Activated T-cell treated with anti-CD3 and anti-CD28 coated beads, Interleukin-2, amount 50 U/mL, for 4 hours (primary cell): ENCODE results near the gene SH3GL1. TPM values are rescaled to one million over a fixed set of nuclear protein-coding genes. Genes with fewer than 3 reads are reported as not detected.
"Not testable (repeated sequence)": the region's sequence is repeated elsewhere in the genome, so short reads cannot be mapped to it uniquely, and the experiment has no call there.

Experiments used
- ATAC-seq, 2 donors: fragments of 200-7000 bp; cut with Tn5 transposase; one replicate each; pipeline ENCODE4 v1.10.0; 2021
- DNase-seq: peaks from one replicate; pipeline ENCODE4 v3.0.0-alpha.2; 2020
- H3K27me3 Mint-ChIP-seq: one replicate; pipeline ENCODE4 v1.8.0; 2021; ENCODE audit warnings: low read depth, mixed read lengths
- H3K36me3 Mint-ChIP-seq: one replicate; pipeline ENCODE4 v1.8.0; 2022; ENCODE audit warnings: mixed read lengths; ENCODE audit not compliant: insufficient read depth
- H3K4me1 Mint-ChIP-seq: one replicate; pipeline ENCODE4 v1.8.0; 2021; ENCODE audit warnings: low read depth, mixed read lengths
- H3K4me3 Mint-ChIP-seq: one replicate; pipeline ENCODE4 v1.8.0; 2021; ENCODE audit warnings: mild to moderate bottlenecking, moderate library complexity, mixed read lengths
- H3K9me3 Mint-ChIP-seq: one replicate; pipeline ENCODE4 v1.8.0; 2021; ENCODE audit warnings: mixed read lengths
- total RNA-seq, 3 donors: library from RNA; stranded (reverse); gene quantifications; one replicate each; pipeline ENCODE4 v1.2.1, GENCODE V29; 2021

SH3GL1 gene
- total RNA-seq, 3 donors from 2014 or later = 50.8 to 52.6 (median 52.2) TPM

DNA sequence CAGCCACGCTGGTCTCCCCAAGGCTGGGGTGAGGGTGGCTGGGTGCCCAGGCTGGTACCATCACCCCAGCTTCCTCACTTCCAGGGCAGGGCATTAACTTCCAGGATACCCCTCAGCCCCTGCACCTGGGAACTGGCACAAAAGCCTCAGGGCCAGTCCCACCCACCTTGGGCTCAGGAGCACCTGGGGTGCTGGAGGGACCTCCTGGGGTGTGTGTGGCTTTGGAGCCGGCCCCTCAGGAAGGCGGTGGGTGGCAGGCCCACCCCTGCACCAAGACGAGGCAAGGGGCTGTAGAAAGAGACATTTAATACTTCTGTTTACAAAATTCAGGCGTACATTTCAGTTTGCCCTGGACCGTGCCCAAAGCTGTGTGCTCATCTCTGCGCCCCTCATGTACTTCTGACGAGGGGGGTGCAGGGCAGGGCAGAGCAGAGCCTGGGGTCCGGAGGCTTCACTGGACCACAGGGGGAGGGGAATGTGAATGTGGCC, 40.2 kb downstream of the SH3GL1 start:
- Mint-ChIP-seq H3K4me1 (no peaks in the 10 kb centered on the region), H3K27me3 (no peaks in the 10 kb centered on the region), H3K4me3 (no peak overlapping the region), H3K36me3 (peaks cover 4% of the 10 kb centered on the region), H3K9me3 (no peaks in the 10 kb centered on the region)
- DNase-seq (no peak), ATAC-seq (no peak)

DNA sequence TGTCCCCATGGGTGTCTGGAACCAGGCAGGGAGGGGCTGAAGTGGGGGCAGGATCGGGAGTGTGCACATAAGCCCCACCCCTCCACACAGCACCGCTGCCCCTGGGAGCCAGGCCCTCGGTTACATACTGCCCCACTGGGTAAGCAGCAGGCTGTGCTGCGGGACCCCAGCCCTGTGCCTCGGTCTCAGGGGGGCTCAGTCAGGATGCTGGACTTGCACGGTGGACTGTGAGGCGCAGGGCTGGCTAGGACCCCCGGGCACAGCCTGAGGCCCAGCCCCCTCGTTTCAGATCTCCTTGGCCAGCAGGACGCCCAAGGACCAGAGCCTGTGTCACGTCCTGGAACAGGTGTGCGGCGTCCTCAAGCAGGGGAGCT, 40.7 kb downstream of the SH3GL1 start:
- H3K27me3 Mint-ChIP-seq = no peaks in the 10 kb centered on the region
- H3K4me3 Mint-ChIP-seq = no peak overlapping the region
- ATAC-seq (no peak), DNase-seq (no peak)
- H3K36me3 Mint-ChIP-seq = peaks cover 4% of the 10 kb centered on the region
- no peaks in the 10 kb centered on the region for H3K9me3 Mint-ChIP-seq
- H3K4me1 Mint-ChIP-seq = no peaks in the 10 kb centered on the region

DNA sequence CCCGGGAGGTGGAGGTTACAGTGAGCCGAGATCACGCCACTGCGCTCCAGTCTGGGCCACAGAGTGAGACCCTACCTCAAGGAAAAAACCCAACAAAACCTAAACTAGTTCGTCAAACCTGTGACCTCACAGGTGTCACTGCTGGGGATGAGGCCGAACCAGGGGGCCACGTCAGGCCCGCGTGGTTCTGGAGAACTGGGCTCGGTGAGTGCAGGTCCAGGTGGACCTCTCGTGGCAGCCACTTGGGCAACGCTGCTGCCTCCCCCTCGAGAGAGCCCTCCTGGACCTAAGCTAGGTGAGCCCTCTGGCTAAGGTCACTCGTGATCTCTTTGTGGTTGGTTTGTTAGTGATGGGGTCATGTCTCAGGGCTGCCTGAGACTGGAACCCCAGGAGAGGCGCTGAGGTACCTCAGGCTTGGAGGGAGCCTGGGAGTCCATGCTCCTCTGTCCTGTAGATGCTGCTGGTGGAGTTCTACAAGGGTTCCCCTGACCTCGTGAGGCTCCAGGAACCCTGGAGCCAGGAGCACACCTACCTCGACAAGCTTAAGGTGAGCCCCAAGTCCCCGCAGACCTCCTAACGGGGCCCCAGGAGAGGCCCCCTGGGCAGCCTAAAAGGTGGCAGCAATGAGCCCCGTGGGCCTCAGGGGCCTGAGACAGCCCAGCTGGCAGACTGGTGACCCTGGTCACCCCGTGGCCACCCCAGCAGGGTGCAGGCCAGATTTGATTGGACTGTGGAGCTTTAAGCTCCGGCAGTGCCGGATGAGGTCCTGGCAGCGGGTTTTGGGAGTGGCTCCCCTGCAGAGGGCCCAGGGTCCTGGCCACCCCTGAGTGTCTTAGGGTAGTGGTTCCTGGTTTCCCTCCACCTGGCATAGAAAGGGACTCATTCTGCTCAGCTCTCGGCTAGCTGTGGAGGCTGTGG, 41.4 kb downstream of the SH3GL1 start:
- no peaks in the 10 kb centered on the region for H3K4me1 Mint-ChIP-seq
- H3K27me3 Mint-ChIP-seq = no peaks in the 10 kb centered on the region
- no peak overlapping the region for H3K4me3 Mint-ChIP-seq
- H3K36me3 Mint-ChIP-seq = peaks cover 4% of the 10 kb centered on the region
- no peaks in the 10 kb centered on the region for H3K9me3 Mint-ChIP-seq
- DNase-seq (no peak), ATAC-seq (no peak)

DNA sequence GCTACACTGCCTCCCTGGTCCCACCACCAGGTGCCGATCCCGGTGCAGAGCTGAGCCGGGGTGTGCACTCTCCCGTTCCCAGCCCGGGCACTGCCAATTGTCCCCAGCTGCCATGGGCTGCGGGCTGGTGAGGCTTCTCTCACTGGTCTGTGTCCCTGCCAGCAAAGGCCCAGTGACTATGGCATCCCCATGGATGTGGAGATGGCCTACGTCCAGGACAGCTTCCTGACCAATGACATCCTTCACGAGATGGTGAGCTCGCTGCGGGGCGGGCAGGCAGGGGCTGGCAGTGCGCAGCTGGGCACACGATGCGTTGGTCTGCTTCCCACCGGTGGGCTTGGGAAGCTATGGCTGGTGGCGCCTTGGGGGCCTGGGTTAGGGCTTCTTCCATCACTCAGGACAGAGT, 42.4 kb downstream of the SH3GL1 start:
- DNase-seq = no peak
- H3K4me1 Mint-ChIP-seq = no peaks in the 10 kb centered on the region
- H3K27me3 Mint-ChIP-seq = no peaks in the 10 kb centered on the region
- H3K9me3 Mint-ChIP-seq = no peaks in the 10 kb centered on the region
- H3K4me3 Mint-ChIP-seq = no peak overlapping the region
- peaks cover 4% of the 10 kb centered on the region for H3K36me3 Mint-ChIP-seq
- ATAC-seq = no peak

DNA sequence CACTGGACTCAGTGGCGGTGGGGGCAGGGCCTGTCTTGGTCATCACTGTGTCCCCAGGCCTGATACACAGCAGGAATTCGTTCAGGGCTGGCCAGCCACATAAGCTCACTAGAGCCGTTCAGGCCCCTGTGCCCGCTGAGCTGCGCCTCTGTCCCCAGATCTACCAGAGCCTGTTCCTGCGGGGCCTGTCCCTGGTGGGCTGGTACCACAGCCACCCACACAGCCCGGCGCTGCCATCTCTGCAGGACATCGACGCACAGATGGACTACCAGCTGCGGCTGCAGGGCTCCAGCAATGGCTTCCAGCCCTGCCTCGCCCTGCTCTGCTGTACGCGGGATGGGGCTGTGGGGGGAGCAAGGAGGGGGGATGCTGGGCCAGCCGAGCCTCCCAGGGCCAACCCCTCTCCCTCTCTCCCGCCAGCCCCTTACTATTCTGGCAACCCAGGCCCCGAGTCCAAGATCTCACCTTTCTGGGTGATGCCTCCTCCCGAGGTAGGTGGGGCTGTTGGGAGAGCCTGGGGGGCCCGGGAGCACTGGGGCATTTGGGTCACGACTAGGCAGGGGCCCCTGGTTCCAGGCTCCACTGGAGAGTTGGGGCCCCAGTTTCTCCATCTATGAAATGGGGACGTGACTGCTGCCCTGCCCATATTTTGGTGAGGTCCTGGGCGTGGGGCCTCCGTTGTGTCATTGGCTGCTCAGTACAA, 43.1 kb downstream of the SH3GL1 start:
- H3K4me3 Mint-ChIP-seq = no peak overlapping the region
- H3K27me3 Mint-ChIP-seq = no peaks in the 10 kb centered on the region
- peaks cover 2% of the 10 kb centered on the region for H3K4me1 Mint-ChIP-seq
- H3K9me3 Mint-ChIP-seq = no peaks in the 10 kb centered on the region
- DNase-seq = no peak
- peaks cover 4% of the 10 kb centered on the region for H3K36me3 Mint-ChIP-seq
- no peak for ATAC-seq

DNA sequence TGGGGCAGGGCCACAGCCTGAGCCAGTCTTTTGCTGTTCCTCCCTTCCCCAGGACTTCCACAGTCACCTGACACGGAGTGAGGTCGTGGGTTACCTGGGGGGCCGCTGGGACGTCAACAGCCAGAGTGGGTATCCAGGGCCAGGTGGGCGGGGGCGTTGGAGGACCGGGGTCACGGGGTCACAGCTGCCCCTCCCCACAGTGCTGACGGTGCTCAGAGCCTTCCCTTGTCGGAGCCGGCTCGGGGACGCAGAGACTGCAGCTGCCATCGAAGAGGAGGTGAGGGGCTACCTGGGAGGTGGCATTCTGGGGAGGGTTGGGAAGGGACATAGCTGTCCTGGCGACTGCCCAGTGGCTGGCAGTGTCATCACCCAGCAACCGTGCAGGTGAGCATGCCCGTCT, 45.5 kb downstream of the SH3GL1 start:
- H3K9me3 Mint-ChIP-seq = no peaks in the 10 kb centered on the region
- ATAC-seq = no peak
- peaks cover 2% of the 10 kb centered on the region for H3K36me3 Mint-ChIP-seq
- no peak for DNase-seq
- H3K4me3 Mint-ChIP-seq = no peak overlapping the region
- no peaks in the 10 kb centered on the region for H3K27me3 Mint-ChIP-seq
- H3K4me1 Mint-ChIP-seq = peaks cover 2% of the 10 kb centered on the region

DNA sequence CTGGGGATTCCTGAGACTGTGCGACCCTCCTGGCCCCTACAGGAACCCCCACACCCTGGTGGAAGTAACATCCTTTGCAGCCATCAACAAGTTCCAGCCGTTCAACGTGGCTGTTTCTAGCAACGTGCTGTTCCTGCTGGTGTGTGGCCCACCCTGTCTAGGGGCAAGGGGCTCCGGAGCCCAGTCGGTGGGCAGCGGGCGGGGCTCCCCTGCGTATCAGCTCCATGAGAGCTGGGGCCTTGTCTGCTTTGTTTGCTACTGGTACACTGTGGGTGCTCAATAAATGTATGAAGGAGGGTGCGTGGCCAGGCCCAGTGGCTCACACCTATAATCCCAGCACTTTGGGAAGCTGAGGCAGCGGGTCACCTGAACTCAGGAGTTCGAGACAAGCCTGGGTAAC, 46.1 kb downstream of the SH3GL1 start:
- Mint-ChIP-seq H3K4me1 (peaks cover 2% of the 10 kb centered on the region), H3K4me3 (no peak overlapping the region), H3K27me3 (no peaks in the 10 kb centered on the region), H3K9me3 (no peaks in the 10 kb centered on the region), H3K36me3 (peaks cover 2% of the 10 kb centered on the region)
- no peak for ATAC-seq
- no peak for DNase-seq

DNA sequence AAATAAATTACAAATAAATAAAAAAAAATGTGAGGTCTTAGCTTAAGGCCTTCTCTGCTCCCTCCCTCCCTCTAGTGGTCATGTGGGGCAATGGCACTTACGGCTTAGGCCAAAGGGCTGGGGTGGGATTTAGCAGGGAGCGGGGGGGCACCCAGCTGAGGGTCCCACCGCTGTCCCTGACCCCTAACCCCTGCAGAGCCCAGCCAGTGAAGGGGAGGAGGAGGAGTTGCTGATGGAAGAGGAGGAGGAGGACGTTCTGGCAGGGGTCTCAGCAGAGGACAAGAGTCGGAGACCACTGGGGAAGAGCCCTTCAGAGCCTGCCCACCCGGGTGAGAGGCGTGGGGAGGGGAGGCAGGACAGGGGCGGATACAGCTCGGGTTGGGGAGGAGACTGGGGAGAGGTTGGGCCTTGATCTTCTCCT, 47.6 kb downstream of the SH3GL1 start:
- H3K27me3 Mint-ChIP-seq = no peaks in the 10 kb centered on the region
- peak; percentile 74 to 86 for ATAC-seq
- peak; percentile 63 for DNase-seq
- H3K4me1 Mint-ChIP-seq = peaks cover 2% of the 10 kb centered on the region
- peaks cover 2% of the 10 kb centered on the region for H3K36me3 Mint-ChIP-seq
- H3K9me3 Mint-ChIP-seq = no peaks in the 10 kb centered on the region
- H3K4me3 Mint-ChIP-seq = no peak overlapping the region

DNA sequence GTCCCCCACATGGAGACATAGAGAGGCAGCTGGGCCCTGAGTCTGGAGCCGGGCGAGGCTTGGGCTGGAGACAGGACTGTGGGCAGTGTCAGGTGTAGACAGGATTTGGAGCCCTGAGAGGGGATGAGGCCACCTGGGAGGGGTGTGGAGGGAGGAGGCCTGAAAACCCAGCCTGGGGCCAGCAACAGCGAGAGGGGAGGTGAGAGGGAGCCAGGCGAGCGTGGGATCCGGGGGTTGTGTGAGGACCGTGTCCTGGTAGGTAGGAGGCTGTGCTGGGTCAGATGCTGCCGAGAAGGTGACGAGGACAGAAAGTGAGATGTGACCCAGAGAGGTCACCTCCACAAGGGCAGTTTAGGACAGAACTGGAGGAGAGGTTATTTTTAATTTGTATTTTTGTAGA, 49.6 kb downstream of the SH3GL1 start:
- Mint-ChIP-seq H3K4me1 (peaks cover 2% of the 10 kb centered on the region), H3K36me3 (peaks cover 7% of the 10 kb centered on the region), H3K4me3 (no peak overlapping the region), H3K9me3 (no peaks in the 10 kb centered on the region), H3K27me3 (no peaks in the 10 kb centered on the region)
- no peak for DNase-seq
- no peak for ATAC-seq

DNA sequence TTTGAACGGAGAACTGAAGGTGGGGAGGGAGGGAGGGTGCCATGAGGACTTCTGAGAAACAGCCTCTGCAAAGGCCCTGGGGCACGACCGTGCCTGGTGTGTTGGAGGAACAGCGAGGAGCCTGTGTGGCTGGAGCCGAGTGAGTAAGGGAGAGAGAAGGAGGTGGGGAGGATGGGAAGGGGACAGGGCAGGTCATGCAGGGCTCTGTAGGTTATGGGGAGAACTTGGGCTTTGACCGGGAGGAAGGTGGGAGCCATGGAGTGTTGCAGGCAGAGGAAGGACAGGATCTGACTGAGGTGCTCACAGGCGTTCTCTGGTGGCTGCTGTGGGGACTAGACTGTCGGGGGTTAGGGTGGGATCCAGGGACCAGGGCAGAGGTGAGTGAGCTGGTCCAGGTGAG, 50.2 kb downstream of the SH3GL1 start:
- H3K36me3 Mint-ChIP-seq = peaks cover 10% of the 10 kb centered on the region
- H3K27me3 Mint-ChIP-seq = no peaks in the 10 kb centered on the region
- ATAC-seq = no peak
- H3K4me3 Mint-ChIP-seq = no peak overlapping the region
- no peak for DNase-seq
- H3K9me3 Mint-ChIP-seq = no peaks in the 10 kb centered on the region
- peaks cover 6% of the 10 kb centered on the region for H3K4me1 Mint-ChIP-seq

DNA sequence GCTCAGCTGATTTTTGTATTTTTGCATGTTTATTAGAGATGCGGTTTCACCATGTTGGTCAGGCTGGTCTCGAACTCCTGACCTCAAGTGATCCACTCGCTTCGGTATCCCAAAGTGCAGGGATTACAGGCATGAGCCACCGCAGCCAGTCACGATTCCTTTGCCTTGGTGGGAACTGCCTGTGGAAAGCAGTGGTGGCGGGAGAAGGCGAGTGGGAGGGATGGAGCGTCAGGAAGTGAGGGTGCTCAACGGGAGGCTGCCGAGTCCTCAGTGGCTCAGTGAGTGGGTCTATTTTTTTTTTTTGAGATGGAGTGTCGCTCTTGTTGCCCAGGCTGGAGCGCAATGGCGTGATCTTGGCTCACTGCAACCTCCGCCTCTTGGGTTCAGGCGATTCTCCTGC, 51.1 kb downstream of the SH3GL1 start:
- not testable (repeated sequence) for H3K4me1 Mint-ChIP-seq, H3K27me3 Mint-ChIP-seq, DNase-seq, H3K9me3 Mint-ChIP-seq, H3K4me3 Mint-ChIP-seq, ATAC-seq
- peaks cover 10% of the 10 kb centered on the region for H3K36me3 Mint-ChIP-seq

DNA sequence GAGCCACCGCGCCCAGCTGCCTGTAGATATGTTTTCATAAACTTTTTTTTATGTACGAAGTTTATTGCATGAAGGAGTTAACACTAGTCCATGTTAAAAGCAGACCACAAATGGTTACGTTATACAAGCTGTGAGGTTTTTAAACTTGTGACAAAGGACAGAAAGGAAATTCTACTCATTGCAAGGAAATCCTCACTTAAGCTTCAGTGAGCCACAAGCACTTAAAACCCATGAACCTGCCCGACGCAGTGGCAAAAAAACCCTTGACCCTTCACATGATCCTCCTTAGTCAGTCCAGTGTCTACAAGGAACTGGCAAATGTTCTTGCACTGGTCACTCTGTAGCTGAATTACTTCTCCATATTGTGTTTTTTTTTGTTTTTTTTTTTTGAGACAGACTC, 52.8 kb downstream of the SH3GL1 start:
- Mint-ChIP-seq H3K9me3 (no peaks in the 10 kb centered on the region), H3K4me3 (no peak overlapping the region), H3K27me3 (no peaks in the 10 kb centered on the region), H3K36me3 (peaks cover 10% of the 10 kb centered on the region), H3K4me1 (peaks cover 14% of the 10 kb centered on the region)
- DNase-seq = no peak
- no peak for ATAC-seq

DNA sequence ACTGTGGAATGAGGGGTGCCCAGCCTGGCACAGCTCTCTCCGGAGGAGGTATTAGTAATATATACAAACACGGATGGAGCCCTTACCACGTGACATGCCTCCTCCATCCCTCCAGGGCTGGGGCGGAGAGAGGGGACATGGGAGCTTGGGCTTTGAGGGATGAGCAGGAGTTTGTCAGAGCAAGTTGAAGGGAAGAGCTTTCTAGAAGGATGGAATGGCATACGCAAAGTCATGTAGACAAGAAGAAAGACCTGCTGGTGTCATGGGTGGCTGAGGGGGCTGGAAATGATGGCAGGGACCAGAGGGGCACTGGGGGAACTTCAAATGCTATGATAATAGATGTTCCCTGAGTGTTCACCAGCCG, 54.3 kb downstream of the SH3GL1 start:
- ATAC-seq (no peak), DNase-seq (no peak)
- no peaks in the 10 kb centered on the region for H3K9me3 Mint-ChIP-seq
- H3K4me1 Mint-ChIP-seq = peaks cover 17% of the 10 kb centered on the region
- peaks cover 10% of the 10 kb centered on the region for H3K36me3 Mint-ChIP-seq
- no peak overlapping the region for H3K4me3 Mint-ChIP-seq
- no peaks in the 10 kb centered on the region for H3K27me3 Mint-ChIP-seq

DNA sequence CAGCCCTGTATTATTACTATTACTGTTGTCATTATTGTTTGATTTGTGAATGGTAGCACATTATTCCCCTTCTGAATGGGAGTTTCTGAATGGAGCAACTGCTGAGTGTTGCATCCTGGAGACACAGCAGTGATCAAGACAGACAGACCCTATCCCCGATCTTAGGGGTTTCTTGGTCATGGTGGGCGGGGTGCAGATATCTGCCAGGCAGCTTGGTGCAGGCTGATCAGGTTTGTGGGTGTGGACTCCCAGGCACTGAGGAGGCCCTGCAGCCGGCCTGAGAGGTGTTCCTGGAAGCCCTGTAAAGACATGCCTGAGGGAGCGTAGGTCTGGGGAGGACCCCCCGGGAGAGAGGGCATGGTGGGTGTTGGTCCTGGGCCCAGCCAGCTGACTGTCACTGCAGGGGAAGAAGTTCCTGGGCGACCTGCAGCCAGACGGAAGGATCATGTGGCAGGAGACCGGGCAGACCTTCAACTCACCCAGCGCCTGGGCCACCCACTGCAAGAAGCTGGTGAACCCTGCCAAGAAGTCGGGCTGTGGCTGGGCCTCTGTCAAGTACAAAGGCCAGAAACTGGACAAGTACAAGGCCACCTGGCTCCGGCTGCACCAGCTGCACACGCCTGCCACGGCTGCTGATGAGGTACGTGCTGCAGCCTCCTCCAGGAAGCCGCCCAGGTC, 54.9 kb downstream of the SH3GL1 start:
- H3K36me3 Mint-ChIP-seq = peaks cover 9% of the 10 kb centered on the region
- H3K27me3 Mint-ChIP-seq = no peaks in the 10 kb centered on the region
- DNase-seq = no peak
- no peak for ATAC-seq
- peak overlapping the region; percentile 56 for H3K4me3 Mint-ChIP-seq
- H3K4me1 Mint-ChIP-seq = peaks cover 17% of the 10 kb centered on the region
- no peaks in the 10 kb centered on the region for H3K9me3 Mint-ChIP-seq
